ENCODE measurements around the gene MRPL21. TPM values are rescaled to one million over a fixed set of nuclear protein-coding genes. Genes with fewer than 3 reads are reported as not detected.
A peak's percentile ranks its signal among the peaks of the same experiment; 100 is the strongest.
"Not testable (repeated sequence)": the region's sequence is repeated elsewhere in the genome, so short reads cannot be mapped to it uniquely, and the experiment has no call there.

Gene MRPL21
- total RNA-seq, 4 donors from 2014 or later: 61.0 to 75.5 (median 64.6) TPM

- DNase-seq (no peak), ATAC-seq (no peak)
- Histone ChIP-seq H3K4me3 (no peak overlapping the region), H3K27me3 (no peaks in the 10 kb centered on the region), H3K36me3 (no peaks in the 10 kb centered on the region), H3K9me3 (no peaks in the 10 kb centered on the region), H3K4me1 (no peaks in the 10 kb centered on the region), H3K27ac (no peak overlapping the region)
- intact Hi-C loops (cut with DNase I; ENCODE audit: low total_unique reads) (no loop called here), in situ Hi-C loops (cut with MboI; ENCODE audit: low sequenced_read_pairs in 4 of 4) (loop anchor here in 1 of 4 donors (25.0 kb wide), 1 partner anchor 101 kb away; the partner anchor contains the start of gene TESMIN)
- TF ChIP-seq CTCF (IDR thresholded peaks at IDR 0.05 in 4 of 5, conservative IDR thresholded peaks at IDR 0.05 in 1 of 5): no peak
- no peak for TF ChIP-seq POLR2A (IDR thresholded peaks at IDR 0.05)
Measured at GRCh38 chr11:68863553-68864265, 39.9 kb downstream of the MRPL21 start.

- H3K4me3 ChIP-seq: no peak overlapping the region
- DNase-seq: no peak
- H3K36me3 ChIP-seq: no peaks in the 10 kb centered on the region
- TF ChIP-seq CTCF (IDR thresholded peaks at IDR 0.05 in 4 of 5, conservative IDR thresholded peaks at IDR 0.05 in 1 of 5): no peak
- no peak for TF ChIP-seq POLR2A (IDR thresholded peaks at IDR 0.05)
- H3K27me3 ChIP-seq: no peaks in the 10 kb centered on the region
- H3K4me1 ChIP-seq: peaks cover 0 to 3% of the 10 kb centered on the region in 2 donors
- ATAC-seq: no peak
- in situ Hi-C loops (cut with MboI; ENCODE audit: low sequenced_read_pairs in 4 of 4): loop anchor here in 1 of 4 donors (25.0 kb wide), 1 partner anchor 100 kb away; the partner anchor contains the start of gene TESMIN
- intact Hi-C loops (cut with DNase I; ENCODE audit: low total_unique reads): no loop called here
- no peaks in the 10 kb centered on the region for H3K9me3 ChIP-seq
- H3K27ac ChIP-seq: no peak overlapping the region
Measured at GRCh38 chr11:68862421-68862820, 41.2 kb downstream of the MRPL21 start.

GRCh38 chr11:68859123-68859522 is 44.5 kb downstream of the MRPL21 start:
- no peak for DNase-seq
- in situ Hi-C loops (cut with MboI; ENCODE audit: low sequenced_read_pairs in 4 of 4) (loop anchor here in 1 of 4 donors (25.0 kb wide), 1 partner anchor 97 kb away; the partner anchor contains the start of gene TESMIN), intact Hi-C loops (cut with DNase I; ENCODE audit: low total_unique reads) (no loop called here)
- no peak for TF ChIP-seq CTCF (IDR thresholded peaks at IDR 0.05 in 4 of 5, conservative IDR thresholded peaks at IDR 0.05 in 1 of 5)
- TF ChIP-seq POLR2A (IDR thresholded peaks at IDR 0.05): no peak
- H3K4me1 ChIP-seq: peaks cover 12 to 13% of the 10 kb centered on the region in 2 donors
- no peak overlapping the region for H3K4me3 ChIP-seq
- no peaks in the 10 kb centered on the region for H3K9me3 ChIP-seq
- H3K27me3 ChIP-seq: peaks cover 6 to 15% (median 15%) of the 10 kb centered on the region in 3 donors
- ATAC-seq: no peak
- no peak overlapping the region for H3K27ac ChIP-seq
- no peaks in the 10 kb centered on the region for H3K36me3 ChIP-seq

- H3K36me3 ChIP-seq: no peaks in the 10 kb centered on the region
- peak overlapping the region in 1 of 4 donors; percentile 12 for H3K27ac ChIP-seq
- no peak overlapping the region for H3K4me3 ChIP-seq
- ATAC-seq (no peak), DNase-seq (no peak)
- in situ Hi-C loops (cut with MboI; ENCODE audit: low sequenced_read_pairs in 4 of 4) (loop anchor here in 1 of 4 donors (25.0 kb wide), 1 partner anchor 95 kb away; the partner anchor contains the start of gene TESMIN), intact Hi-C loops (cut with DNase I; ENCODE audit: low total_unique reads) (no loop called here)
- TF ChIP-seq POLR2A (IDR thresholded peaks at IDR 0.05): no peak
- TF ChIP-seq CTCF (IDR thresholded peaks at IDR 0.05 in 4 of 5, conservative IDR thresholded peaks at IDR 0.05 in 1 of 5): no peak
- peaks cover 12 to 13% of the 10 kb centered on the region in 2 donors for H3K4me1 ChIP-seq
- peaks cover 11 to 25% (median 23%) of the 10 kb centered on the region in 3 donors for H3K27me3 ChIP-seq
- H3K9me3 ChIP-seq: no peaks in the 10 kb centered on the region
Measured at GRCh38 chr11:68857037-68857586, 46.5 kb downstream of the MRPL21 start.

GRCh38 chr11:68856425-68857030 is 47.1 kb downstream of the MRPL21 start:
- Histone ChIP-seq H3K27me3 (peaks cover 11 to 25% (median 23%) of the 10 kb centered on the region in 3 donors), H3K4me1 (peaks cover 12 to 13% of the 10 kb centered on the region in 2 donors), H3K27ac (peak overlapping the region in 2 of 4 donors; percentile 15 to 59)
- in situ Hi-C loops (cut with MboI; ENCODE audit: low sequenced_read_pairs in 4 of 4): loop anchor here in 1 of 4 donors (25.0 kb wide), 1 partner anchor 94 kb away; the partner anchor contains the start of gene TESMIN
- DNase-seq; H3K36me3 ChIP-seq; H3K4me3 ChIP-seq; ATAC-seq; intact Hi-C loops (cut with DNase I; ENCODE audit: low total_unique reads); H3K9me3 ChIP-seq: not testable (repeated sequence)

Measured in gastrocnemius medialis (tissue), 4 donors.